Measurements from ENCODE around the gene CRY1.

- no peak for TF ChIP-seq CTCF (IDR thresholded peaks at IDR 0.05; ENCODE audit: poor library complexity, severe bottlenecking)
- TF ChIP-seq SMC3 (conservative IDR thresholded peaks at IDR 0.05; ENCODE audit: poor library complexity): no peak
Measured at GRCh38 chr12:107107381-107107780, 14.0 kb upstream of the CRY1 start.

Data from neural cell (in vitro differentiated cells).